Upper lobe of left lung (tissue), 4 donors: ENCODE data around the gene FXYD6.

Experiments used
- EP300 ChIP-seq, 4 donors: sonication (generic); formaldehyde crosslinking; IDR thresholded peaks; one replicate each; pipeline ENCODE4 v1.5.1; 2017; ENCODE audit warnings: antibody characterized with exemption in 4 of 4, control low read depth in 2 of 4
- POLR2A ChIP-seq, 4 donors: fragments of 450-650 bp; IDR thresholded peaks; one replicate each; pipeline ENCODE4 v1.5.1; 2016 to 2017; ENCODE audit warnings: antibody characterized with exemption in 4 of 4, mild to moderate bottlenecking in 2 of 4
- POLR2AphosphoS5 ChIP-seq, 2 donors: sonication (generic); formaldehyde crosslinking; IDR thresholded peaks; one replicate each; pipeline ENCODE4 v1.5.1; 2017; ENCODE audit warnings: antibody characterized with exemption in 2 of 2
- TF ChIP-seq, protein P1 (sequence below), 6 experiments: fragments of 450-650 bp in 4 of 6; fragments of 200-600 bp in 2 of 6; sonication (generic) in 2 of 6; IDR thresholded peaks; one replicate each; pipeline ENCODE4 v1.5.1; 2016 to 2019; ENCODE audit warnings: antibody characterized with exemption in 6 of 6

DNA sequence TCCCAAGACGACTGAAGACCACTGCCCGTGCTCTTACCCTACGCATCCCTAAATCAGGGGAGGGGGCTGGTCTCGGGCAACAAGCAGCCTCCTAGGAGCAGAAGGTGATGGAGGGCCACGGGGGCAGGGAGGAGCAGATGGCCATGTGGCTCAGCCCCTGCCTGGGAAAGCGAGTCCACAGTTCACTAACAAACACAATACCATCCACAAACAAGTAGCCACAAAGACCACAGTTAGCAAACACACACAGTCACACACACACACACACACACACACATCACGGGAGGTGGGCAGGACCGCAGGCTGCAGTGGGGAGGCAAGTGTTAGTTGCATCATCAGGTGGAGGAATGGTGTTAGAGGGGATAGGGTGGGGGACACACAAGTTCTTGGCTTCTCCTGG lies 38.7 kb downstream of the FXYD6 start:
- TF ChIP-seq, protein P1, sequence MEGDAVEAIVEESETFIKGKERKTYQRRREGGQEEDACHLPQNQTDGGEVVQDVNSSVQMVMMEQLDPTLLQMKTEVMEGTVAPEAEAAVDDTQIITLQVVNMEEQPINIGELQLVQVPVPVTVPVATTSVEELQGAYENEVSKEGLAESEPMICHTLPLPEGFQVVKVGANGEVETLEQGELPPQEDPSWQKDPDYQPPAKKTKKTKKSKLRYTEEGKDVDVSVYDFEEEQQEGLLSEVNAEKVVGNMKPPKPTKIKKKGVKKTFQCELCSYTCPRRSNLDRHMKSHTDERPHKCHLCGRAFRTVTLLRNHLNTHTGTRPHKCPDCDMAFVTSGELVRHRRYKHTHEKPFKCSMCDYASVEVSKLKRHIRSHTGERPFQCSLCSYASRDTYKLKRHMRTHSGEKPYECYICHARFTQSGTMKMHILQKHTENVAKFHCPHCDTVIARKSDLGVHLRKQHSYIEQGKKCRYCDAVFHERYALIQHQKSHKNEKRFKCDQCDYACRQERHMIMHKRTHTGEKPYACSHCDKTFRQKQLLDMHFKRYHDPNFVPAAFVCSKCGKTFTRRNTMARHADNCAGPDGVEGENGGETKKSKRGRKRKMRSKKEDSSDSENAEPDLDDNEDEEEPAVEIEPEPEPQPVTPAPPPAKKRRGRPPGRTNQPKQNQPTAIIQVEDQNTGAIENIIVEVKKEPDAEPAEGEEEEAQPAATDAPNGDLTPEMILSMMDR (IDR thresholded peaks at IDR 0.05) = no peak
- TF ChIP-seq POLR2AphosphoS5 (IDR thresholded peaks at IDR 0.05) = no peak
- TF ChIP-seq POLR2A (IDR thresholded peaks at IDR 0.05) = no peak
- TF ChIP-seq EP300 (IDR thresholded peaks at IDR 0.05) = no peak
